ENCODE data around the gene NAGA.

GRCh38 chr22:42022162-42022847, 48.3 kb downstream of the NAGA start:
- no peak for TF ChIP-seq POLR2A (IDR thresholded peaks at IDR 0.05; ENCODE audit: low read depth, low read length)
- TF ChIP-seq POLR2AphosphoS5 (IDR thresholded peaks at IDR 0.05; ENCODE audit: low read depth, low read length) = no peak
- TF ChIP-seq TAF1 (IDR thresholded peaks at IDR 0.05; ENCODE audit: low read depth, low read length) = no peak
- TF ChIP-seq SPI1 (IDR thresholded peaks at IDR 0.05; ENCODE audit: low read depth, low read length) = peak; percentile 95
